GM18499 (cell line): Measurements from ENCODE around the gene NFKB2.

ENCODE experiments used
- ATAC-seq: cut with Tn5 transposase; IDR thresholded peaks from one replicate; pipeline ENCODE4 v1.9.1; 2021; ENCODE audit warnings: moderate number of reproducible peaks; ENCODE audit not compliant: insufficient read depth, unreplicated experiment

NFKB2 gene

GRCh38 chr10:102395400-102396316, at the start of gene NFKB2:
Gene NFKB2 (plus strand): TSS chr10:102395705. CDS start chr10:102395960, 255 bp downstream.
- no peak for ATAC-seq

- ATAC-seq, result no peak
Measured at GRCh38 chr10:102347236-102347828, 48.2 kb upstream of the NFKB2 start.

GRCh38 chr10:102352066-102352715, 43.3 kb upstream of the NFKB2 start:
- ATAC-seq, result no peak

- no peak for ATAC-seq
Measured at GRCh38 chr10:102354451-102354850, 41.1 kb upstream of the NFKB2 start.

GRCh38 chr10:102358712-102359382, 36.7 kb upstream of the NFKB2 start:
- ATAC-seq, result no peak

- no peak for ATAC-seq
Measured at GRCh38 chr10:102367441-102367840, 28.1 kb upstream of the NFKB2 start.

GRCh38 chr10:102368077-102368476, 27.4 kb upstream of the NFKB2 start:
- ATAC-seq, result no peak

- ATAC-seq, result no peak
Measured at GRCh38 chr10:102371295-102371694, 24.2 kb upstream of the NFKB2 start.

- ATAC-seq, result no peak
Measured at GRCh38 chr10:102375250-102375649, 20.3 kb upstream of the NFKB2 start.

GRCh38 chr10:102375867-102376266, 19.6 kb upstream of the NFKB2 start:
- ATAC-seq, result no peak

- ATAC-seq, result no peak
Measured at GRCh38 chr10:102376901-102377300, 18.6 kb upstream of the NFKB2 start.

- no peak for ATAC-seq
Measured at GRCh38 chr10:102379383-102379782, 16.1 kb upstream of the NFKB2 start.

- no peak for ATAC-seq
Measured at GRCh38 chr10:102381983-102382382, 13.5 kb upstream of the NFKB2 start.

GRCh38 chr10:102382871-102383270, 12.6 kb upstream of the NFKB2 start:
- ATAC-seq, result no peak

GRCh38 chr10:102384053-102384452, 11.5 kb upstream of the NFKB2 start:
- no peak for ATAC-seq

GRCh38 chr10:102384606-102385429, 10.7 kb upstream of the NFKB2 start:
- no peak for ATAC-seq

GRCh38 chr10:102389894-102390293, 5.6 kb upstream of the NFKB2 start:
- no peak for ATAC-seq

GRCh38 chr10:102392306-102392705, 3.2 kb upstream of the NFKB2 start:
- no peak for ATAC-seq

GRCh38 chr10:102393411-102394078, 2.0 kb upstream of the NFKB2 start:
- no peak for ATAC-seq
